MCF 10A (cell line): Measurements from ENCODE around the gene AARS2. TPM values are rescaled to one million over a fixed set of nuclear protein-coding genes. Genes with fewer than 3 reads are reported as not detected.

ENCODE experiments used
- BruUV-seq: library from RNA; stranded (reverse); fragments of 400-500 nt; replicated peaks from 2 replicates; lab custom pipeline; 2021; lab: Mats Ljungman, UMichigan
- CTCF ChIA-PET: fragments of 300-600 bp; sonication (Branson Sonifier 250); formaldehyde crosslinking; extraction: SDS; loops from one replicate; lab custom pipeline; 2021; ENCODE audit warnings: antibody characterized with exemption, inconsistent platforms; lab: Yijun Ruan, JAX
- POLR2A ChIA-PET: fragments of 300-600, 350-650 bp; sonication (Branson Sonifier 250); formaldehyde crosslinking; extraction: SDS; loops from one replicate; lab custom pipeline; 2020; ENCODE audit warnings: antibody characterized with exemption, inconsistent platforms; lab: Yijun Ruan, JAX
- DNase-seq: peaks from one replicate; pipeline ENCODE4 v3.0.0-alpha.2; 2018; ENCODE audit not compliant: unreplicated experiment
- H3K27ac Mint-ChIP-seq: one replicate; pipeline ENCODE4 v1.8.0; 2022; ENCODE audit warnings: mild to moderate bottlenecking, low read depth, mixed read lengths; ENCODE audit not compliant: unreplicated experiment
- H3K27me3 Mint-ChIP-seq: one replicate; pipeline ENCODE4 v1.8.0; 2022; ENCODE audit warnings: mixed read lengths; ENCODE audit not compliant: insufficient read depth, unreplicated experiment
- H3K36me3 Mint-ChIP-seq: one replicate; pipeline ENCODE4 v1.8.0; 2022; ENCODE audit warnings: mild to moderate bottlenecking, moderate library complexity, mixed read lengths; ENCODE audit not compliant: insufficient read depth, unreplicated experiment
- H3K4me1 Mint-ChIP-seq: one replicate; pipeline ENCODE4 v1.8.0; 2022; ENCODE audit warnings: mixed read lengths; ENCODE audit not compliant: insufficient read depth, unreplicated experiment
- H3K4me3 Mint-ChIP-seq: one replicate; pipeline ENCODE4 v1.8.0; 2022; ENCODE audit warnings: mild to moderate bottlenecking, moderate library complexity, mixed read lengths; ENCODE audit not compliant: unreplicated experiment
- H3K9me3 Mint-ChIP-seq: one replicate; pipeline ENCODE4 v1.8.0; 2022; ENCODE audit warnings: mixed read lengths; ENCODE audit not compliant: unreplicated experiment
- intact Hi-C: fragments of 100-400 bp; cut with micrococcal nuclease; formaldehyde crosslinking; loops from 2 replicates; pipeline ENCODE4 v1.14.1; 2022
- total RNA-seq: library from RNA; stranded (reverse); gene quantifications from 2 replicates; pipeline ENCODE4 v1.2.3, GENCODE V29; 2022
- TF ChIP-seq, protein P1 (sequence below): fragments of 200-600 bp; IDR thresholded peaks from one replicate; pipeline ENCODE4 v1.8.0; 2022; ENCODE audit warnings: antibody characterized with exemption, mild to moderate bottlenecking; ENCODE audit not compliant: unreplicated experiment

The AARS2 gene
- total RNA-seq, 1 experiment from 2014 or later: 15.5 TPM

- CTCF ChIA-PET: interaction anchor here (0.7 to 5.9 kb wide), 10 partner anchors 9 to 132 kb away, joined by 3 to 33 read pairs (median 6); no protein-coding TSS in a partner anchor
- POLR2A ChIA-PET: interaction anchor here (1.0 kb wide), 1 partner anchor 48 kb away, joined by 3 read pairs; no protein-coding TSS in a partner anchor
Measured at GRCh38 chr6:44304282-44305199, 8.6 kb downstream of the AARS2 start.

GRCh38 chr6:44303842-44304241 is 9.3 kb downstream of the AARS2 start:
- TF ChIP-seq, protein P1, sequence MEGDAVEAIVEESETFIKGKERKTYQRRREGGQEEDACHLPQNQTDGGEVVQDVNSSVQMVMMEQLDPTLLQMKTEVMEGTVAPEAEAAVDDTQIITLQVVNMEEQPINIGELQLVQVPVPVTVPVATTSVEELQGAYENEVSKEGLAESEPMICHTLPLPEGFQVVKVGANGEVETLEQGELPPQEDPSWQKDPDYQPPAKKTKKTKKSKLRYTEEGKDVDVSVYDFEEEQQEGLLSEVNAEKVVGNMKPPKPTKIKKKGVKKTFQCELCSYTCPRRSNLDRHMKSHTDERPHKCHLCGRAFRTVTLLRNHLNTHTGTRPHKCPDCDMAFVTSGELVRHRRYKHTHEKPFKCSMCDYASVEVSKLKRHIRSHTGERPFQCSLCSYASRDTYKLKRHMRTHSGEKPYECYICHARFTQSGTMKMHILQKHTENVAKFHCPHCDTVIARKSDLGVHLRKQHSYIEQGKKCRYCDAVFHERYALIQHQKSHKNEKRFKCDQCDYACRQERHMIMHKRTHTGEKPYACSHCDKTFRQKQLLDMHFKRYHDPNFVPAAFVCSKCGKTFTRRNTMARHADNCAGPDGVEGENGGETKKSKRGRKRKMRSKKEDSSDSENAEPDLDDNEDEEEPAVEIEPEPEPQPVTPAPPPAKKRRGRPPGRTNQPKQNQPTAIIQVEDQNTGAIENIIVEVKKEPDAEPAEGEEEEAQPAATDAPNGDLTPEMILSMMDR: no peak
- DNase-seq: no peak
- intact Hi-C loops: loop anchor here (2.0 kb wide), 1 partner anchor 35 kb away; no protein-coding TSS in a partner anchor
- H3K4me1 Mint-ChIP-seq: peaks cover 2% of the 10 kb centered on the region
- peaks cover 44% of the 10 kb centered on the region for H3K36me3 Mint-ChIP-seq
- no peaks in the 10 kb centered on the region for H3K9me3 Mint-ChIP-seq
- H3K4me3 Mint-ChIP-seq: no peak overlapping the region
- no TSS peak for BruUV-seq
- ChIA-PET POLR2A (no interaction called here), CTCF (interaction anchor here (1.1 kb wide), 1 partner anchor 9 kb away, joined by 7 read pairs; the partner anchor contains the start of gene AARS2)
- peak overlapping the region; percentile 35 for H3K27ac Mint-ChIP-seq
- no peaks in the 10 kb centered on the region for H3K27me3 Mint-ChIP-seq

More at GRCh38 chr6:44304282-44305199, 8.6 kb downstream of the AARS2 start:
- no peak overlapping the region for H3K4me3 Mint-ChIP-seq
- intact Hi-C loops: loop anchor here (2.0 kb wide), 1 partner anchor 36 kb away; no protein-coding TSS in a partner anchor
- no peaks in the 10 kb centered on the region for H3K27me3 Mint-ChIP-seq
- peaks cover 9% of the 10 kb centered on the region for H3K4me1 Mint-ChIP-seq
- no peaks in the 10 kb centered on the region for H3K9me3 Mint-ChIP-seq
- peak; percentile 26 for DNase-seq
- no TSS peak for BruUV-seq
- TF ChIP-seq, protein P1: peak; percentile 53
- H3K36me3 Mint-ChIP-seq: peaks cover 51% of the 10 kb centered on the region
- H3K27ac Mint-ChIP-seq: no peak overlapping the region

- CTCF ChIA-PET: interaction anchor here (1.1 to 1.2 kb wide), 2 partner anchors 10 to 30 kb away, joined by 3 to 7 read pairs; partner anchors contain the start of gene AARS2
- intact Hi-C loops: no loop called here
Measured at GRCh38 chr6:44302856-44303255, 10.3 kb downstream of the AARS2 start.

More at GRCh38 chr6:44302856-44303255, 10.3 kb downstream of the AARS2 start:
- POLR2A ChIA-PET: interaction anchor here (0.7 kb wide), 1 partner anchor 22 kb away, joined by 3 read pairs; no protein-coding TSS in a partner anchor
- Mint-ChIP-seq H3K9me3 (no peaks in the 10 kb centered on the region), H3K4me1 (peaks cover 3% of the 10 kb centered on the region), H3K27ac (no peak overlapping the region), H3K4me3 (no peak overlapping the region), H3K36me3 (peaks cover 39% of the 10 kb centered on the region), H3K27me3 (no peaks in the 10 kb centered on the region)
- BruUV-seq: no TSS peak
- DNase-seq: no peak
- TF ChIP-seq, protein P1: no peak
